ENCODE measurements around the gene ESPNL.

Gene ESPNL

DNA sequence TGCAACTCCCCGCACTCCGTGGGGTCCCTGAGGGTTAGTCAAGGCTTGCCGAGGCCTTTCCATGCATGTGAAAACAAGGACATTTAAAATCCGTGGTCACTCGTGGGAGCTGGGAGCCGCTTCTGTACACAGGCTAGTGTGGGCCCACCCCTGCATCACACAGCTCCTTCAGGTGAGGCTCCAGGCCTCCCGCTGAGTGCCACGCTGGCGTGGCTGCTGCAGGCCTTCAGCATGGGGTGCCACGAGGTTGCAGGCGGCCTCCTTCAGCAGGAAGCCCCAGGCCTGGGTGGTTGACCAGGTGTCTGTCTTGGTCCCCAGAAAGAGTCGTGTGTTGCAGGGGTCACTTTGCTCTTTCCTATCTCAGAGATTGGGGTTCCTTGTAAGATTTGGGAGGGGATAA lies 44.9 kb downstream of the ESPNL start:
- Histone ChIP-seq H3K4me3 (ENCODE audit: low read depth, low read length) (no peak overlapping the region), H3K36me3 (ENCODE audit: control insufficient read depth, insufficient read depth, low read length) (no peaks in the 10 kb centered on the region), H3K79me2 (no peaks in the 10 kb centered on the region), H3K9me3 (ENCODE audit: control insufficient read depth, low read length) (no peaks in the 10 kb centered on the region), H2AFZ (no peak overlapping the region), H3K27ac (no peak overlapping the region), H3K4me1 (no peaks in the 10 kb centered on the region), H3K4me2 (ENCODE audit: low read length) (no peak overlapping the region), H3K9ac (no peak overlapping the region), H3K27me3 (ENCODE audit: control insufficient read depth, insufficient read depth, low read length) (no peaks in the 10 kb centered on the region)
- TF ChIP-seq CTCF (IDR thresholded peaks at IDR 0.05), result no peak

DNA sequence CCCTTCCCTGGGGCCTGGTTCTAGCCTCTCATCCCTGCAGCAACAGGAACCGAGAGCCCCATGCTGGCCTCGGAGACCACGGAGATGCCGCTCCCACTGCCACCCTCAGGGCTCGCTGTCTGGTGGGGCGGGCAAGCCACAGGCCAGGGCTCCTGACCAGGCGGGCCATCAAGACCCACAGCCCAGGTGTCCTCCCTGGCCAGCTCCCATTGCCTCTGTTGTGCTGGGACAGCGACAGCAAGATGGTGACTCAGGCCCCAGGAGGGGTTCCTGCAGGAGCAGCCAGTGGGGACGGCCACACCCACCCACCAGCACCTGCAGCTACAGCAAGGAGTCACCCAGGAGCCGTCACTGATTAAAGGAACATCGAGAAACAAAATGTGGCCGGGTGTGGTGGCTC lies 45.7 kb downstream of the ESPNL start:
- H3K27ac ChIP-seq, result no peak overlapping the region
- H3K27me3 ChIP-seq (ENCODE audit: control insufficient read depth, insufficient read depth, low read length), result no peaks in the 10 kb centered on the region
- no peak overlapping the region for H3K4me3 ChIP-seq (ENCODE audit: low read depth, low read length)
- H3K9ac ChIP-seq, result no peak overlapping the region
- no peak for TF ChIP-seq CTCF (IDR thresholded peaks at IDR 0.05)
- no peaks in the 10 kb centered on the region for H3K9me3 ChIP-seq (ENCODE audit: control insufficient read depth, low read length)
- H3K36me3 ChIP-seq (ENCODE audit: control insufficient read depth, insufficient read depth, low read length), result no peaks in the 10 kb centered on the region
- H3K4me1 ChIP-seq, result no peaks in the 10 kb centered on the region
- H3K79me2 ChIP-seq, result no peaks in the 10 kb centered on the region
- no peak overlapping the region for H2AFZ ChIP-seq
- no peak overlapping the region for H3K4me2 ChIP-seq (ENCODE audit: low read length)

DNA sequence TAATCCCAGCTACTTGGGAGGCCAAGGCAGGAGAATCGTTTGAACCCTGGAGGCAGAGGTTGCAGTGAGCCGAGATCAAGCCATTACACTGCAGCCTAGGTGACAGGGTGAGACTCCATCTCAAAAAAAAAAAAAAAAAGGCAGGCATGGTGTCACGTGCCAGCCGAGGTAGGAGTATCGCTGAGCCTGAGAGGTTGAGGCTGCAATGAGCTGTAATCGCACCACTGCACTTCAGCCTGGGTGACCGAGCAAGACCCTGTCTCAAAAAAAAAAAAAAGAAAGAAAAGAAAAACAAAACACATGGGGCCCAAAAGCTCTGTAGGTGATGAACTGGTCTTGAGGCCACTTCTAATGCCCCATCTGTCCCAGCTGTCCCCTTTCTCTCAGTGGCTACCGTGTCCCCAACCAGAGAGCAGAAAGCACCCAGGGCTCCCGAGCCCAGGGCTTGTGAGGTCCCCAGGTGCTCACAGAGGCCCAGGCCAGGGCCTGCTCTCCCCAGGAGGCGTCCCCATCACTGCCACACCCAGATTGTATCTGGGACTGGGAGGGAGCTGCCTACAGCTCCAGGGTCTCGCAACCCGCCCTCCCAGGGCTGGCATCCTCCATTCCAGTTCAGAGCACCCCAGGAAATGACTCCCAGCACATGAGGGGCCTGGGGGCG lies 46.9 kb downstream of the ESPNL start:
- Histone ChIP-seq H3K9ac (no peak overlapping the region), H3K4me2 (ENCODE audit: low read length) (no peak overlapping the region), H3K36me3 (ENCODE audit: control insufficient read depth, insufficient read depth, low read length) (no peaks in the 10 kb centered on the region), H3K9me3 (ENCODE audit: control insufficient read depth, low read length) (no peaks in the 10 kb centered on the region), H3K4me3 (ENCODE audit: low read depth, low read length) (no peak overlapping the region), H3K79me2 (no peaks in the 10 kb centered on the region), H2AFZ (no peak overlapping the region), H3K27ac (no peak overlapping the region), H3K4me1 (no peaks in the 10 kb centered on the region), H3K27me3 (ENCODE audit: control insufficient read depth, insufficient read depth, low read length) (no peaks in the 10 kb centered on the region)
- TF ChIP-seq CTCF (IDR thresholded peaks at IDR 0.05), result no peak

DNA sequence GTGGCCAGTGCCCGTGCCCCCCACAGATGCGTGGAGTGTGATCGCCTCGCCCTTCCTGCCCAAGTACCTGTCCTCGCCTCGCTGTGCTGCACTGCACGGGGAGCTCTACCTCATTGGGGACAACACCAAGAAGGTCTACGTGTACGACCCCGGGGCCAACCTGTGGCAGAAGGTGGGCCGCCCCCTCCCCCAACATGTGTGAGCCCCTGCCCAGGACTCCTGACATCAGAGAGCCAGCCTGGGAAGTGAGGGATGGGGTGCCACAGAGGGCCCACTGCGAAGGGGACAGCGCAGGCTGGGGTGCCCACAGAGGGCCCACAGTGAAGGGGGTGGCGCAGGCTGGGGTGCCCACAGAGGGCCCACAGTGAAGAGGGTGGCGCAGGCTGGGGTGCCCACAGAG lies 48.8 kb downstream of the ESPNL start:
- Histone ChIP-seq H3K27me3 (ENCODE audit: control insufficient read depth, insufficient read depth, low read length) (no peaks in the 10 kb centered on the region), H3K4me2 (ENCODE audit: low read length) (no peak overlapping the region), H3K36me3 (ENCODE audit: control insufficient read depth, insufficient read depth, low read length) (no peaks in the 10 kb centered on the region), H2AFZ (no peak overlapping the region), H3K9ac (no peak overlapping the region), H3K4me3 (ENCODE audit: low read depth, low read length) (no peak overlapping the region), H3K9me3 (ENCODE audit: control insufficient read depth, low read length) (no peaks in the 10 kb centered on the region), H3K4me1 (no peaks in the 10 kb centered on the region), H3K27ac (no peak overlapping the region), H3K79me2 (no peaks in the 10 kb centered on the region)
- TF ChIP-seq CTCF (IDR thresholded peaks at IDR 0.05), result no peak

DNA sequence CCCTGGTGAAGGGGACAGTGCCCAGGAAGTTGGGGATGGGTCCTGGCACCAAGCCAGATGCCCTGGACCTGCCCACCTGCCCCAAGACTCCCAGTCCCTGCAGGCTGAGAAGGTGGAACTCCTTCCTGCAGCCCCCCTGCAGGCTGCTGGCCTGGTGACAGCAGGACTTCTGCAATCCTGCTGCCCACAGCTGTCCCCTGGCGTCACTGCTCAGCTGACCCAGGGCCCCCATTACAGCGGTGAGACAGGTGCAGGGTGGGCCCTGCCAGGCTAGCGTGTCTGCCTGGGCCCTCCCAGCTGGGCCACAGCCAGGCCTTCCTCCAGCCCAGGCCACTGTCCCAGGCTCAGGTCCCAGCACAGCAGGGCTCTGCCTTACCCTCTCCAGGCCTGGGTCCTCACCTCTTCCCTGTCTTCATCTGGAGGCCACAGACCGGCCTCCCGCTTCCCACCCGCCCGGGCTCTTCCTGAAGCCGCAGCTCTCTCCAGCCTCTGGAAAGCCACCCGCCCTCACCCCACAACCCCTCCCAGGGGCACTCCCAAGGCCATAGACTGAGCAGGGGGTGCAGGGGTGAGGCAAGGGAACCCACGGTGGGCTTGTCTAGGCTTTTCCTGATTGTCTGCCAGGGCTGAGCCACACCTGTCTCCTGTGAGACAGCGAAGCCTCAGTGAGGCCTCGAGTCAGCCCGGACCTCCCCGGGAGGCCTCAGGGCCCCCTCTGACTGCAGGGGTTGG lies 49.9 kb downstream of the ESPNL start:
- Histone ChIP-seq H3K79me2 (no peaks in the 10 kb centered on the region), H3K27ac (no peak overlapping the region), H3K27me3 (ENCODE audit: control insufficient read depth, insufficient read depth, low read length) (no peaks in the 10 kb centered on the region), H3K36me3 (ENCODE audit: control insufficient read depth, insufficient read depth, low read length) (no peaks in the 10 kb centered on the region), H3K4me2 (ENCODE audit: low read length) (no peak overlapping the region), H2AFZ (no peak overlapping the region), H3K4me3 (ENCODE audit: low read depth, low read length) (no peak overlapping the region), H3K9me3 (ENCODE audit: control insufficient read depth, low read length) (no peaks in the 10 kb centered on the region), H3K9ac (no peak overlapping the region), H3K4me1 (no peaks in the 10 kb centered on the region)
- no peak for TF ChIP-seq CTCF (IDR thresholded peaks at IDR 0.05)

All from parathyroid adenoma (tissue), 2 donors.